Tibial nerve (tissue), 4 donors: Measurements from ENCODE around the gene GGCX. TPM values are rescaled to one million over a fixed set of nuclear protein-coding genes. Genes with fewer than 3 reads are reported as not detected.

Experiments
- DNase-seq, 2 donors: peaks; one replicate each; pipeline ENCODE4 v3.0.0-alpha.2; 2019; ENCODE audit warnings: low spot score in 2 of 2
- H3K27ac ChIP-seq, 4 donors: fragments of 200-600 bp; sonication (generic) in 3 of 4; one replicate each; pipeline ENCODE4 v1.5.1; 2017 to 2019; ENCODE audit warnings: mild to moderate bottlenecking in 1 of 4
- H3K27me3 ChIP-seq, 2 donors: fragments of 200-600 bp; sonication (generic) in 1 of 2; one replicate each; pipeline versions ENCODE4 v1.5.1 to v1.6.0; 2017 to 2019
- H3K36me3 ChIP-seq, 3 donors: fragments of 200-600 bp; sonication (generic); one replicate each; pipeline ENCODE4 v1.5.1; 2018 to 2019
- H3K4me1 ChIP-seq, 4 donors: fragments of 200-600 bp; sonication (generic) in 3 of 4; one replicate each; pipeline ENCODE4 v1.5.1; 2017 to 2019
- H3K4me3 ChIP-seq, 4 donors: fragments of 200-600 bp; sonication (generic) in 3 of 4; one replicate each; pipeline ENCODE4 v1.5.1; 2017 to 2019; ENCODE audit warnings: mild to moderate bottlenecking in 1 of 4, moderate library complexity in 1 of 4
- H3K9me3 ChIP-seq, 4 donors: fragments of 200-600 bp; sonication (generic) in 3 of 4; one replicate each; pipeline ENCODE4 v1.5.1; 2017 to 2019
- EP300 ChIP-seq, 2 donors: sonication (generic); formaldehyde crosslinking; IDR thresholded peaks; one replicate each; pipeline ENCODE4 v1.6.1; 2017; ENCODE audit warnings: antibody characterized with exemption in 2 of 2, mild to moderate bottlenecking in 1 of 2
- POLR2A ChIP-seq, 2 donors: fragments of 450-650 bp; IDR thresholded peaks; one replicate each; pipeline ENCODE4 v1.6.1; 2017; ENCODE audit warnings: antibody characterized with exemption in 2 of 2, mild to moderate bottlenecking in 2 of 2, moderate library complexity in 2 of 2
- WGBS, 2 donors: methylation state at CpG; one replicate each; pipeline ENCODE4 v1.1.5; 2018; 5-methylcytosine and 5-hydroxymethylcytosine counted together
- small RNA-seq: library from RNA; depleted of rRNA; stranded (forward); fragments of <200 nt; gene quantifications from one replicate; pipeline ENCODE3, GENCODE V24; 2016
- total RNA-seq, 4 donors: library from RNA; depleted of rRNA; stranded (reverse); fragments of >200 nt; gene quantifications; one replicate each; pipeline ENCODE4 v1.1.0, GENCODE V29; 2016
- TF ChIP-seq, protein P1 (sequence below), 5 experiments: fragments of 200-600 bp in 3 of 5; fragments of 450-650 bp in 2 of 5; sonication (generic) in 3 of 5; IDR thresholded peaks; one replicate each; pipeline ENCODE4 v1.5.1; 2016 to 2019; ENCODE audit warnings: antibody characterized with exemption in 5 of 5, mild to moderate bottlenecking in 3 of 5, moderate library complexity in 2 of 5

GGCX gene
- total RNA-seq, 4 donors from 2014 or later: 24.7 to 34.3 (median 27.1) TPM

DNA sequence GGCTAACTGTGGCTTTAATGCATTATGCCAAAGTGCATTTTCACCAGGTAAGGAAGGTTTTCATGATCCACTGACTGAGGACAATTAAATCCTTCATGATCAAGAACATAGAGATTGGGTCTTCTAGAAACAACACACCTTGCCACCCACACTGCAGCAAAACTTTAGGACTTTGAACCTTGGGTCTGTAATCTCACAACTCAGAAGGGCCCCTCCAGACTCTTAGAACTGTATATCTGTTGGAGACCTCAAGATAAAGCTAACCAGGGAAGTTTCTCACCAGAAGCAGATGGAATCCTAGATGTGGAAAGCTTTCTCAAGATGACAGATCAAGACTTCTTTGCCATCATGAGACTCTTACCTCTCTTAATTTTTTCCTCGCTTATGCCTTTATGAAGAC lies 64.9 kb downstream of the GGCX start:
- Histone ChIP-seq H3K9me3 (no peaks in the 10 kb centered on the region), H3K27me3 (no peaks in the 10 kb centered on the region), H3K4me3 (no peak overlapping the region), H3K4me1 (peaks cover 0 to 12% (median 4%) of the 10 kb centered on the region in 4 donors), H3K36me3 (no peaks in the 10 kb centered on the region), H3K27ac (no peak overlapping the region)
- DNase-seq: no peak
- TF ChIP-seq POLR2A (IDR thresholded peaks at IDR 0.05) (no peak), EP300 (IDR thresholded peaks at IDR 0.05) (no peak)
- TF ChIP-seq, protein P1, sequence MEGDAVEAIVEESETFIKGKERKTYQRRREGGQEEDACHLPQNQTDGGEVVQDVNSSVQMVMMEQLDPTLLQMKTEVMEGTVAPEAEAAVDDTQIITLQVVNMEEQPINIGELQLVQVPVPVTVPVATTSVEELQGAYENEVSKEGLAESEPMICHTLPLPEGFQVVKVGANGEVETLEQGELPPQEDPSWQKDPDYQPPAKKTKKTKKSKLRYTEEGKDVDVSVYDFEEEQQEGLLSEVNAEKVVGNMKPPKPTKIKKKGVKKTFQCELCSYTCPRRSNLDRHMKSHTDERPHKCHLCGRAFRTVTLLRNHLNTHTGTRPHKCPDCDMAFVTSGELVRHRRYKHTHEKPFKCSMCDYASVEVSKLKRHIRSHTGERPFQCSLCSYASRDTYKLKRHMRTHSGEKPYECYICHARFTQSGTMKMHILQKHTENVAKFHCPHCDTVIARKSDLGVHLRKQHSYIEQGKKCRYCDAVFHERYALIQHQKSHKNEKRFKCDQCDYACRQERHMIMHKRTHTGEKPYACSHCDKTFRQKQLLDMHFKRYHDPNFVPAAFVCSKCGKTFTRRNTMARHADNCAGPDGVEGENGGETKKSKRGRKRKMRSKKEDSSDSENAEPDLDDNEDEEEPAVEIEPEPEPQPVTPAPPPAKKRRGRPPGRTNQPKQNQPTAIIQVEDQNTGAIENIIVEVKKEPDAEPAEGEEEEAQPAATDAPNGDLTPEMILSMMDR (IDR thresholded peaks at IDR 0.05): no peak
- 92 to 98% methylated on average over 1 of the region's 1 CpG for WGBS, 2 donors

Small RNA genes within 50 kb of the gene (small RNA-seq; reads per million reads assigned to genes)
- not detected for gene RN7SL126P

Other genes with a start within 250 kb of the GGCX start
- 100 to 1,000 TPM in 3 of 4 donors, 10 to 100 TPM in 1; 96.9 to 128 (median 109) TPM for gene TGOLN2, start 233.5 kb downstream of the GGCX start, total RNA-seq
- gene RETSAT, start 207.0 kb downstream of the GGCX start, total RNA-seq: 100 to 1,000 TPM in 2 of 4 donors, 10 to 100 TPM in 2; 74.7 to 113 (median 97.5) TPM
- gene ELMOD3, start 206.7 kb downstream of the GGCX start, total RNA-seq: 10 to 100 TPM; 21.2 to 39.0 (median 35.4) TPM
- gene CAPG, start 151.1 kb downstream of the GGCX start, total RNA-seq: 10 to 100 TPM; 58.8 to 67.8 (median 67.7) TPM
- 1 to 10 TPM in 1 of 4 donors, not detected in 3; 1.1 TPM for gene SH2D6, start 142.8 kb downstream of the GGCX start, total RNA-seq
- 100 to 1,000 TPM; 139 to 164 (median 145) TPM for gene MAT2A, start 22.3 kb downstream of the GGCX start, total RNA-seq
- 10 to 100 TPM in 2 of 4 donors, 1 to 10 TPM in 2; 4.3 to 24.0 (median 11.8) TPM for gene VAMP8, start 16.1 kb upstream of the GGCX start, total RNA-seq
- 10 to 100 TPM; 39.6 to 91.6 (median 55.6) TPM for gene VAMP5, start 22.9 kb upstream of the GGCX start, total RNA-seq
- gene RNF181, start 34.3 kb upstream of the GGCX start, total RNA-seq: 100 to 1,000 TPM; 117 to 212 (median 162) TPM
- gene TMEM150A, start 41.2 kb upstream of the GGCX start, total RNA-seq: 10 to 100 TPM; 12.9 to 29.4 (median 16.6) TPM
- gene C2orf68, start 50.6 kb upstream of the GGCX start, total RNA-seq: 10 to 100 TPM; 15.7 to 21.9 (median 19.7) TPM
- 100 to 1,000 TPM in 2 of 4 donors, 10 to 100 TPM in 2; 90.0 to 173 (median 130) TPM for gene USP39, start 54.7 kb upstream of the GGCX start, total RNA-seq
- gene SFTPB, start 106.7 kb upstream of the GGCX start, total RNA-seq: not detected
- 1 to 10 TPM in 1 of 4 donors, under 1 TPM in 2, not detected in 1; 0.63 to 4.2 (median 0.98) TPM for gene GNLY, start 132.9 kb upstream of the GGCX start, total RNA-seq
- gene ATOH8, start 192.5 kb upstream of the GGCX start, total RNA-seq: 100 to 1,000 TPM in 3 of 4 donors, 10 to 100 TPM in 1; 98.0 to 170 (median 119) TPM